Pancreas (tissue), 10 donors: Measurements from ENCODE around the gene FCRLB. TPM values are rescaled to one million over a fixed set of nuclear protein-coding genes. Genes with fewer than 3 reads are reported as not detected.

ENCODE experiments used
- ATAC-seq, 4 donors: fragments of 200-7000 bp; cut with Tn5 transposase; one replicate each; pipeline versions ENCODE4 v1.8.0 to v1.9.1; 2020; ENCODE audit warnings: mild to moderate bottlenecking in 4 of 4, moderate library complexity in 4 of 4
- DNase-seq, 6 donors: peaks; one replicate each; pipeline ENCODE4 v3.0.0-alpha.2; 2020
- FAIRE-seq: peaks from 2 replicates; lab custom pipeline; 2012; peaks lifted over from hg19 to GRCh38; lab: Jason Lieb, UNC
- H3K27ac ChIP-seq, 4 donors: fragments of 200-600 bp; sonication (generic); 1 replicate in 3 of 4; 2 replicates in 1 of 4; pipeline versions ENCODE4 v1.5.0 to v1.8.0; 2020
- H3K27me3 ChIP-seq, 4 donors: fragments of 200-600 bp; one replicate each; pipeline ENCODE4 v1.8.0; 2021
- H3K36me3 ChIP-seq, 3 donors: fragments of 200-600 bp; sonication (generic) in 1 of 3; one replicate each; pipeline versions ENCODE4 v1.5.0 to v1.8.0; 2020 to 2021
- H3K4me1 ChIP-seq, 3 donors: fragments of 200-600 bp; one replicate each; pipeline ENCODE4 v1.8.0; 2021
- H3K4me3 ChIP-seq, 4 donors: fragments of 200-600 bp; sonication (generic) in 2 of 4; one replicate each; pipeline versions ENCODE4 v1.5.0 to v1.8.0; 2020 to 2021
- H3K9me3 ChIP-seq, 4 donors: fragments of 200-600 bp; one replicate each; pipeline ENCODE4 v1.8.0; 2021
- CTCF ChIP-seq, 4 donors: fragments of 200-600 bp; sonication (generic) in 3 of 4; IDR thresholded peaks; one replicate each; pipeline versions ENCODE4 v1.5.0 to v1.8.0; 2021; ENCODE audit warnings: antibody characterized with exemption in 4 of 4
- WGBS, 2 donors: extraction: QIAGEN DNeasy Blood & Tissue Kit; methylation state at CpG; one replicate each; pipeline ENCODE4 v1.1.7; 2013; 5-methylcytosine and 5-hydroxymethylcytosine counted together
- intact Hi-C, 3 donors: fragments of 100-400 bp; cut with DNase I; formaldehyde crosslinking; loops; one replicate each; pipeline versions ENCODE4 v1.11.1 to v1.14.2; 2022
- polyA plus RNA-seq, 2 donors: library from polyadenylated mRNA; stranded (reverse); fragments of 200-250 nt; gene quantifications; one replicate each; pipeline ENCODE4 v1.2.3, GENCODE V29; 2013
- total RNA-seq, 6 donors: library from RNA; stranded (reverse); fragmentation: NEBNext Ultra II Directional in 4 of 6; extraction: Animal tissue kit (Norgen Biotek cat#: 25700) in 4 of 6; gene quantifications; one replicate each; pipeline versions ENCODE4 v1.2.1 to v1.2.4, GENCODE V29; 2021 to 2023
- donor health status: healthy with polysubstance abuse.
- donor health status: DM: no; HTN: no; CAD: no; lungs with moderate emphysema.
- donor health status: DM: no; HTN: no; CAD: no.
- donor health status: control.
- donor health status: control.
- donor health status: Bipolar disorder and iron deficiency.
- donor health status: DM: yes; HTN: yes; CAD: no.
- donor health status: DM: no; HTN: no; CAD: no.
- donor health status: DM: no; HTN: no; CAD: no.
- donor health status: DM: yes; HTN: yes; CAD: no.

Gene FCRLB
- total and polyA plus RNA-seq, 8 donors: 0.14 to 0.51 (median 0.36) TPM

DNA sequence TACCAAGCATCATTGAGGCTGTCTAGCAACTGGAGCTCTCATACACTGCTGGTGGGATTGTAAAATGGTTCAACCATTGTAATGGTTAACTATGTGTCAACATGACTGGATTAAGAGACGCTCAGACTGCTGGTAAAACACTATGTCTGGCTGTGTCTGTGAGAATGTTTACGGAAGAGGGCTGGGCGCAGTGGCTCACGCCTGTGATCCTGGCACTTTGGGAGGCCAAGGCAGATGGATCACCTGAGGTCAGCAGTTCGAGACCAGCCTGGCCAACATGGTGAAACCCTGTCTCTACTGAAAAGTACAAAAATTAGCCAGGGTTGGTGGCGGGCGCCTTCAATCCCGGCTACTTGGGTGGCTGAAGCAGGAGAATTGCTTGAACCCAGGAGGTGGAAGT is 19.1 kb upstream of the FCRLB start:
- TF ChIP-seq CTCF (IDR thresholded peaks at IDR 0.05): no peak
- FAIRE-seq: no peak
- intact Hi-C loops: no loop called here
- no peak for DNase-seq
- Histone ChIP-seq H3K4me3 (no peak overlapping the region), H3K4me1 (no peaks in the 10 kb centered on the region), H3K27ac (no peak overlapping the region), H3K9me3 (no peaks in the 10 kb centered on the region), H3K27me3 (no peaks in the 10 kb centered on the region), H3K36me3 (no peaks in the 10 kb centered on the region)
- WGBS, 2 donors: 43 to 49% methylated on average over 8 of the region's 8 CpGs
- peak in 3 of 4 donors; percentile 44 to 63 (median 45) for ATAC-seq

DNA sequence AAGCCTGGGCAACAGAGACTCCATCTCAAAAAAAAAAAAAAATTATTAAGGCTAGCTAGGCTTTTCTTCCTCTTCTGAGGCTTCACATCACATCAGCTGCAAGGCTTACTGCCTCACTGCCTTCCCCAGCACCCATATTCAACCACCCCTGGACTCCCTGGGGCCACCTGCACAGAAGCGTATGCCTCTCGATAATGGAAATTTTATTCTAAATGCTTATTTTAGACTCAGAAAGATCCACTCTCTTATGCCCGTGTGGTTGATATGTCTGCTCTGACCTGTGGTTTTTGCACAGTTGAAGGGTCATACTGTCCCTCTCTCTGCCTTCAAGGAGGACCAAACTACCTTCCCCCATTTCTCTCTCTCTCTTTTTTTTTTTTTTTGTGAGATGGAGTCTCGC is 15.8 kb upstream of the FCRLB start:
- 72 to 90% methylated on average over 4 of the region's 4 CpGs for WGBS, 2 donors
- TF ChIP-seq CTCF (IDR thresholded peaks at IDR 0.05): no peak
- DNase-seq (no peak), FAIRE-seq (no peak), ATAC-seq (no peak)
- Histone ChIP-seq H3K9me3 (no peaks in the 10 kb centered on the region), H3K27ac (no peak overlapping the region), H3K4me3 (no peak overlapping the region), H3K27me3 (no peaks in the 10 kb centered on the region), H3K36me3 (no peaks in the 10 kb centered on the region), H3K4me1 (no peaks in the 10 kb centered on the region)
- intact Hi-C loops: no loop called here

- FAIRE-seq: no peak
- intact Hi-C loops: no loop called here
- 75 to 83% methylated on average over 3 of the region's 3 CpGs for WGBS, 2 donors
Observed at GRCh38 chr1:161706113-161706481, 15.2 kb upstream of the FCRLB start.

GRCh38 chr1:161706482-161707347 is 14.6 kb upstream of the FCRLB start, which contains the start of gene FCRLA:
Gene FCRLA (plus strand): TSS chr1:161707229. CDS start chr1:161707265, 36 bp downstream.
- H3K4me3 ChIP-seq: no peak within 1 kb of the TSS
- no peak for FAIRE-seq
- TF ChIP-seq CTCF (IDR thresholded peaks at IDR 0.05): no peak
- H3K4me1 ChIP-seq: no peaks in the 10 kb centered on the region
- no peaks in the 10 kb centered on the region for H3K9me3 ChIP-seq
- 62 to 69% methylated on average over 4 of the region's 4 CpGs for WGBS, 2 donors
- ATAC-seq: peak in 2 of 4 donors; percentile 38 to 56
- intact Hi-C loops: no loop called here
- H3K27ac ChIP-seq: no peak within 1 kb of the TSS
- H3K36me3 ChIP-seq: no peaks in the 10 kb centered on the region
- DNase-seq: no peak
- no peaks in the 10 kb centered on the region for H3K27me3 ChIP-seq

More at GRCh38 chr1:161706113-161706481, 15.2 kb upstream of the FCRLB start:
- H3K4me3 ChIP-seq: no peak overlapping the region
- H3K36me3 ChIP-seq: no peaks in the 10 kb centered on the region
- no peaks in the 10 kb centered on the region for H3K27me3 ChIP-seq
- TF ChIP-seq CTCF (IDR thresholded peaks at IDR 0.05): no peak
- no peaks in the 10 kb centered on the region for H3K4me1 ChIP-seq
- no peak overlapping the region for H3K27ac ChIP-seq
- no peaks in the 10 kb centered on the region for H3K9me3 ChIP-seq
- no peak for ATAC-seq
- DNase-seq: no peak

- TF ChIP-seq CTCF (IDR thresholded peaks at IDR 0.05): no peak
- Histone ChIP-seq H3K27ac (no peak overlapping the region), H3K4me1 (no peaks in the 10 kb centered on the region), H3K36me3 (no peaks in the 10 kb centered on the region), H3K4me3 (no peak overlapping the region), H3K27me3 (no peaks in the 10 kb centered on the region), H3K9me3 (no peaks in the 10 kb centered on the region)
- 71 to 76% methylated on average over 2 of the region's 2 CpGs for WGBS, 2 donors
- ATAC-seq: no peak
- no peak for DNase-seq
- intact Hi-C loops: no loop called here
- FAIRE-seq: no peak
Observed at GRCh38 chr1:161707503-161707902, 13.8 kb upstream of the FCRLB start.
